Femur (tissue), 1 donor: Measurements from ENCODE around the gene CRAT.

Experiments used
- DNase-seq: peaks from one replicate; pipeline ENCODE4 v3.0.0-alpha.2; 2017

CRAT gene

GRCh38 chr9:129108805-129109536 lies 1.6 kb downstream of the CRAT start:
- no peak for DNase-seq

- DNase-seq, result no peak
Observed at GRCh38 chr9:129108083-129108804, 2.3 kb downstream of the CRAT start.

GRCh38 chr9:129107651-129108050 lies 2.9 kb downstream of the CRAT start:
- DNase-seq, result no peak

- no peak for DNase-seq
Observed at GRCh38 chr9:129105857-129106694, 4.5 kb downstream of the CRAT start.

- no peak for DNase-seq
Observed at GRCh38 chr9:129104051-129104450, 6.5 kb downstream of the CRAT start.

- no peak for DNase-seq
Observed at GRCh38 chr9:129103595-129103965, 7.0 kb downstream of the CRAT start.

- no peak for DNase-seq
Observed at GRCh38 chr9:129102791-129103594, 7.6 kb downstream of the CRAT start.

GRCh38 chr9:129102095-129102525 lies 8.5 kb downstream of the CRAT start:
- no peak for DNase-seq

GRCh38 chr9:129101279-129101678 lies 9.3 kb downstream of the CRAT start:
- no peak for DNase-seq

GRCh38 chr9:129100383-129101169 lies 10.0 kb downstream of the CRAT start:
- no peak for DNase-seq

GRCh38 chr9:129098328-129098727 lies 12.3 kb downstream of the CRAT start:
- DNase-seq, result no peak

GRCh38 chr9:129097671-129098306 lies 12.8 kb downstream of the CRAT start:
- no peak for DNase-seq

- DNase-seq, result no peak
Observed at GRCh38 chr9:129095908-129096307, 14.7 kb downstream of the CRAT start.

- DNase-seq, result no peak
Observed at GRCh38 chr9:129095170-129095667, 15.4 kb downstream of the CRAT start.

GRCh38 chr9:129094387-129095169 lies 16.0 kb downstream of the CRAT start:
- no peak for DNase-seq

- DNase-seq, result no peak
Observed at GRCh38 chr9:129093602-129094386, 16.8 kb downstream of the CRAT start.

- no peak for DNase-seq
Observed at GRCh38 chr9:129089246-129089645, 21.3 kb downstream of the CRAT start.

- DNase-seq, result no peak
Observed at GRCh38 chr9:129084087-129084486, 26.5 kb downstream of the CRAT start.

- no peak for DNase-seq
Observed at GRCh38 chr9:129081388-129081904, 29.1 kb downstream of the CRAT start.
